RCC 7860 (cell line): Measurements from ENCODE around the gene TMEM143.
A peak's percentile ranks its signal among the peaks of the same experiment; 100 is the strongest.

Experiments
- DNase-seq: peaks from one replicate; pipeline ENCODE4 v3.0.0-alpha.2; 2015; ENCODE audit warnings: low spot score
- FAIRE-seq: peaks from 2 replicates; lab custom pipeline; 2012; peaks lifted over from hg19 to GRCh38; lab: Jason Lieb, UNC

TMEM143 gene

GRCh38 chr19:48361912-48362311 is 1.8 kb downstream of the TMEM143 start:
- FAIRE-seq (no peak), DNase-seq (no peak)

- FAIRE-seq (no peak), DNase-seq (no peak)
Measured at GRCh38 chr19:48359123-48359522, 4.6 kb downstream of the TMEM143 start.

GRCh38 chr19:48355365-48355954 is 8.3 kb downstream of the TMEM143 start:
- FAIRE-seq (no peak), DNase-seq (no peak)

- DNase-seq (no peak), FAIRE-seq (no peak)
Measured at GRCh38 chr19:48354332-48354992, 9.3 kb downstream of the TMEM143 start.

- DNase-seq (peak; percentile 12), FAIRE-seq (no peak)
Measured at GRCh38 chr19:48353677-48354076, 10.1 kb downstream of the TMEM143 start.

GRCh38 chr19:48351341-48351752 is 12.4 kb downstream of the TMEM143 start:
- FAIRE-seq (no peak), DNase-seq (peak; percentile 8)

GRCh38 chr19:48350856-48351255 is 12.9 kb downstream of the TMEM143 start:
- FAIRE-seq, result no peak
- DNase-seq, result no peak

- no peak for FAIRE-seq
- DNase-seq, result no peak
Measured at GRCh38 chr19:48348737-48349136, 15.0 kb downstream of the TMEM143 start.

- DNase-seq, result no peak
Measured at GRCh38 chr19:48348045-48348444, 15.7 kb downstream of the TMEM143 start.

GRCh38 chr19:48346191-48346590 is 17.5 kb downstream of the TMEM143 start:
- DNase-seq (no peak), FAIRE-seq (no peak)

More at GRCh38 chr19:48348045-48348444, 15.7 kb downstream of the TMEM143 start:
- no peak for FAIRE-seq

- DNase-seq (no peak), FAIRE-seq (no peak)
Measured at GRCh38 chr19:48344892-48345291, 18.8 kb downstream of the TMEM143 start.

- FAIRE-seq (no peak), DNase-seq (no peak)
Measured at GRCh38 chr19:48342841-48343540, 20.7 kb downstream of the TMEM143 start.

- no peak for FAIRE-seq
- DNase-seq, result no peak
Measured at GRCh38 chr19:48342414-48342738, 21.4 kb downstream of the TMEM143 start.

- DNase-seq, result no peak
- no peak for FAIRE-seq
Measured at GRCh38 chr19:48341515-48342413, 22.0 kb downstream of the TMEM143 start.

GRCh38 chr19:48340995-48341394 is 22.7 kb downstream of the TMEM143 start:
- DNase-seq (no peak), FAIRE-seq (no peak)

GRCh38 chr19:48338802-48339503 is 24.8 kb downstream of the TMEM143 start:
- no peak for DNase-seq
- FAIRE-seq, result no peak

- DNase-seq, result no peak
- FAIRE-seq, result no peak
Measured at GRCh38 chr19:48338253-48338755, 25.4 kb downstream of the TMEM143 start.

- DNase-seq (no peak), FAIRE-seq (no peak)
Measured at GRCh38 chr19:48333467-48334384, 30.0 kb downstream of the TMEM143 start.
